HepG2 (cell line): Measurements from ENCODE around the gene TMEM127. TPM values are rescaled to one million over a fixed set of nuclear protein-coding genes. Genes with fewer than 3 reads are reported as not detected.
A peak's percentile ranks its signal among the peaks of the same experiment; 100 is the strongest.

Experiments
- ATRX ChIP-seq: sonication (generic); formaldehyde crosslinking; IDR thresholded peaks from 2 replicates; pipeline ENCODE4 v1.4.0; 2020; ENCODE audit warnings: missing genetic modification reagents, borderline replicate concordance
- BCL6 ChIP-seq: IDR thresholded peaks from 2 replicates; pipeline ENCODE4 v1.6.1; 2016; ENCODE audit warnings: missing genetic modification reagents, missing compliant biosample characterization
- FIP1L1 ChIP-seq: fragments of 200-400 bp; formaldehyde crosslinking; IDR thresholded peaks from 2 replicates; pipeline ENCODE4 v1.6.1; 2018; ENCODE audit warnings: low read depth, mild to moderate bottlenecking, low read length, moderate library complexity, borderline replicate concordance; ENCODE audit not compliant: insufficient read depth
- KLF15 ChIP-seq: sonication (generic); formaldehyde crosslinking; IDR thresholded peaks from 2 replicates; pipeline ENCODE4 v1.8.1; 2023; ENCODE audit warnings: borderline replicate concordance, mild to moderate bottlenecking, inconsistent platforms, missing genetic modification reagents, mixed read lengths
- MLLT10 ChIP-seq: sonication (generic); formaldehyde crosslinking; IDR thresholded peaks from 2 replicates; pipeline ENCODE4 v1.4.0; 2020; ENCODE audit warnings: missing genetic modification reagents
- SOX6 ChIP-seq, 2 experiments: fragments of 450-650 bp in 1 of 2; sonication (generic) in 1 of 2; formaldehyde crosslinking in 1 of 2; IDR thresholded peaks; 2 replicates each; pipeline versions ENCODE4 v1.4.0 to v1.6.1; 2017 to 2020; ENCODE audit warnings: antibody characterized with exemption in 1 of 2, mild to moderate bottlenecking in 1 of 2, missing genetic modification reagents in 1 of 2
- ZFP36L1 ChIP-seq: sonication (generic); formaldehyde crosslinking; IDR thresholded peaks from 2 replicates; pipeline ENCODE4 v1.8.0; 2022; ENCODE audit warnings: mild to moderate bottlenecking, missing genetic modification reagents, moderate library complexity
- ZNF407 ChIP-seq: sonication (generic); formaldehyde crosslinking; IDR thresholded peaks from one replicate; pipeline ENCODE4 v1.5.1; 2020; ENCODE audit warnings: mild to moderate bottlenecking, missing genetic modification reagents; ENCODE audit errors: not compliant biosample characterization
- ZNF687 ChIP-seq: sonication (generic); formaldehyde crosslinking; IDR thresholded peaks from 2 replicates; pipeline ENCODE4 v1.5.1; 2020; ENCODE audit warnings: mild to moderate bottlenecking, missing genetic modification reagents, moderate library complexity
- ZNF7 ChIP-seq: IDR thresholded peaks from 2 replicates; pipeline ENCODE4 v1.6.1; 2016; ENCODE audit warnings: missing biosample characterization, missing genetic modification reagents
- ZNF775 ChIP-seq: sonication (generic); formaldehyde crosslinking; IDR thresholded peaks from 2 replicates; pipeline ENCODE4 v1.4.0; 2020; ENCODE audit warnings: missing genetic modification reagents, mild to moderate bottlenecking, moderate library complexity, borderline replicate concordance
- polyA plus RNA-seq, 8 experiments: library from polyadenylated mRNA; depleted of rRNA in 3 of 8; stranded (reverse) in 7 of 8; unstranded in 1 of 8; fragments of >200 nt; fragmentation: Illumina TruSeq in 4 of 8; extraction: Trizol in 4 of 8; gene quantifications; 2 replicates each; pipeline versions ENCODE4 v1.2.1 to v1.2.3, GENCODE V29; 2011 to 2016; ENCODE audit warnings: low read depth in 4 of 8, missing spikeins in 1 of 8, mixed read lengths in 1 of 8; ENCODE audit not compliant: insufficient read depth in 1 of 8
- total RNA-seq, 5 experiments: library from RNA; depleted of rRNA; stranded (reverse); fragments of >200 nt; fragmentation: Illumina TruSeq; extraction: Trizol; gene quantifications; 2 replicates each; pipeline ENCODE4 v1.2.3, GENCODE V29; 2016; ENCODE audit warnings: low read depth in 1 of 5
- TF ChIP-seq, protein P1 (sequence below): sonication (generic); formaldehyde crosslinking; IDR thresholded peaks from 2 replicates; pipeline ENCODE4 v1.8.0; 2022; ENCODE audit warnings: missing genetic modification reagents, mild to moderate bottlenecking, borderline replicate concordance

TMEM127 gene
- total and polyA plus RNA-seq, 2 of the 13 experiments (the other 11 are each of a cell fraction or from before 2014, with no cell fraction given): 21.5 to 33.9 TPM

GRCh38 chr2:96208143-96209010, 57.4 kb downstream of the TMEM127 start, which contains the start of gene STARD7 (continued):
- TF ChIP-seq, protein P1, sequence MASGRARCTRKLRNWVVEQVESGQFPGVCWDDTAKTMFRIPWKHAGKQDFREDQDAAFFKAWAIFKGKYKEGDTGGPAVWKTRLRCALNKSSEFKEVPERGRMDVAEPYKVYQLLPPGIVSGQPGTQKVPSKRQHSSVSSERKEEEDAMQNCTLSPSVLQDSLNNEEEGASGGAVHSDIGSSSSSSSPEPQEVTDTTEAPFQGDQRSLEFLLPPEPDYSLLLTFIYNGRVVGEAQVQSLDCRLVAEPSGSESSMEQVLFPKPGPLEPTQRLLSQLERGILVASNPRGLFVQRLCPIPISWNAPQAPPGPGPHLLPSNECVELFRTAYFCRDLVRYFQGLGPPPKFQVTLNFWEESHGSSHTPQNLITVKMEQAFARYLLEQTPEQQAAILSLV (CRISPR knock-in tag): peak; percentile 89; the same call in 1 of the 2 replicates
- TF ChIP-seq ZNF7 (CRISPR knock-in tag): no peak
- peak; percentile 93 for TF ChIP-seq ZNF407 (CRISPR knock-in tag)
- TF ChIP-seq ZFP36L1 (CRISPR knock-in tag): peak; percentile 72
- peak; percentile 37; the same call in 1 of the 2 replicates for TF ChIP-seq BCL6
- TF ChIP-seq MLLT10 (CRISPR knock-in tag): no peak
- TF ChIP-seq SOX6 (IDR thresholded peaks at IDR 0.05): no peak
- peak; percentile 69 for TF ChIP-seq SOX6 (CRISPR knock-in tag; IDR thresholded peaks at IDR 0.05)
- peak; percentile 96; the same call in 1 of the 2 replicates for TF ChIP-seq FIP1L1
- no peak for TF ChIP-seq ATRX (CRISPR knock-in tag)
- TF ChIP-seq ZNF775: no peak
- TF ChIP-seq KLF15 (CRISPR knock-in tag): no peak; the same call in 1 of the 2 replicates
- TF ChIP-seq ZNF687 (CRISPR knock-in tag): peak; percentile 95
